Spleen (tissue), 11 donors: ENCODE results near the gene NRL. TPM values are rescaled to one million over a fixed set of nuclear protein-coding genes. Genes with fewer than 3 reads are reported as not detected.
A peak's percentile ranks its signal among the peaks of the same experiment; 100 is the strongest.
"Not testable (repeated sequence)": the region's sequence is repeated elsewhere in the genome, so short reads cannot be mapped to it uniquely, and the experiment has no call there.

ENCODE experiments used
- DNase-seq: peaks from one replicate; pipeline ENCODE4 v3.0.0-alpha.2; 2020
- H3K27ac ChIP-seq, 8 donors: fragments of 200-600 bp; sonication (generic) in 7 of 8; 1 replicate in 4 of 8; 2 replicates in 4 of 8; pipeline versions ENCODE4 v1.5.0 to v1.8.0; 2016 to 2021; ENCODE audit warnings: inconsistent platforms in 4 of 8, mild to moderate bottlenecking in 4 of 8, moderate library complexity in 1 of 8
- H3K27me3 ChIP-seq, 7 donors: fragments of 200-600 bp; sonication (generic) in 6 of 7; replicated peaks in 1 of 7; 1 replicate in 4 of 7; 2 replicates in 3 of 7; pipeline versions ENCODE4 v1.5.0 to v1.8.0; 2016 to 2021; ENCODE audit warnings: inconsistent platforms in 3 of 7, mild to moderate bottlenecking in 1 of 7
- H3K36me3 ChIP-seq, 6 donors: fragments of 200-600 bp; sonication (generic) in 5 of 6; 1 replicate in 4 of 6; 2 replicates in 2 of 6; pipeline versions ENCODE4 v1.5.0 to v1.8.0; 2016 to 2021; ENCODE audit warnings: inconsistent platforms in 2 of 6
- H3K4me1 ChIP-seq, 6 donors: fragments of 200-600 bp; sonication (generic) in 5 of 6; 1 replicate in 3 of 6; 2 replicates in 3 of 6; pipeline versions ENCODE4 v1.5.0 to v1.8.0; 2016 to 2021; ENCODE audit warnings: inconsistent platforms in 3 of 6
- H3K4me3 ChIP-seq, 8 donors: fragments of 200-600 bp; sonication (generic) in 7 of 8; 1 replicate in 4 of 8; 2 replicates in 4 of 8; pipeline versions ENCODE4 v1.5.0 to v1.8.0; 2016 to 2021; ENCODE audit warnings: inconsistent platforms in 4 of 8, mild to moderate bottlenecking in 4 of 8, moderate library complexity in 2 of 8
- H3K9me3 ChIP-seq, 8 donors: fragments of 200-600 bp; sonication (generic) in 7 of 8; 1 replicate in 4 of 8; 2 replicates in 4 of 8; pipeline versions ENCODE4 v1.5.0 to v1.8.0; 2016 to 2021; ENCODE audit warnings: inconsistent platforms in 4 of 8
- CTCF ChIP-seq, 11 experiments: fragments of 200-600 bp in 7 of 11; fragments of 450-650 bp in 4 of 11; sonication (generic) in 4 of 11; IDR thresholded peaks in 8 of 11; conservative IDR thresholded peaks in 3 of 11; 1 replicate in 7 of 11; 2 replicates in 4 of 11; pipeline versions ENCODE4 v1.4.0 to v1.8.0; 2016 to 2021; ENCODE audit warnings: antibody characterized with exemption in 11 of 11, inconsistent platforms in 4 of 11, mild to moderate bottlenecking in 1 of 11
- POLR2A ChIP-seq, 3 donors: fragments of 450-650 bp; IDR thresholded peaks; one replicate each; pipeline ENCODE4 v1.5.1; 2017; ENCODE audit warnings: antibody characterized with exemption in 3 of 3, mild to moderate bottlenecking in 1 of 3
- POLR2AphosphoS5 ChIP-seq, 3 donors: sonication (generic); formaldehyde crosslinking; IDR thresholded peaks; one replicate each; pipeline ENCODE4 v1.5.1; 2017; ENCODE audit warnings: antibody characterized with exemption in 3 of 3
- WGBS, 5 donors: extraction: QIAGEN DNeasy Blood & Tissue Kit in 3 of 5; methylation state at CpG; one replicate each; pipeline versions ENCODE4 v1.1.5 to v1.1.7; 2013 to 2018; 5-methylcytosine and 5-hydroxymethylcytosine counted together
- intact Hi-C: fragments of 100-400 bp; cut with DNase I; formaldehyde crosslinking; loops from one replicate; pipeline ENCODE4 v1.15.0; 2023; ENCODE audit warnings: low total_unique reads
- polyA plus RNA-seq, 3 donors: library from polyadenylated mRNA; stranded (reverse); fragments of 200-250 nt; gene quantifications; one replicate each; pipeline ENCODE4 v1.2.1, GENCODE V29; 2013
- total RNA-seq, 7 donors: library from RNA; depleted of rRNA in 3 of 7; stranded (reverse); fragments of >200 nt in 3 of 7; fragmentation: NEBNext Ultra II Directional in 4 of 7; extraction: Animal tissue kit (Norgen Biotek cat#: 25700) in 4 of 7; gene quantifications; one replicate each; pipeline versions ENCODE4 v1.1.0 to v1.2.1, GENCODE V29; 2016 to 2021
- donor health status: healthy with polysubstance abuse.
- donor health status: DM: no; HTN: no; CAD: no; lungs with moderate emphysema.
- donor health status: DM: no; HTN: no; CAD: no.
- donor health status: Bipolar disorder and iron deficiency.
- donor health status: healthy.
- donor health status: DM: no; HTN: no; CAD: no.
- donor health status: DM: yes; HTN: yes; CAD: no.

The NRL gene
- total and polyA plus RNA-seq, 10 donors, result 2.0 to 7.8 (median 4.0) TPM

- 59 to 87% (median 71%) methylated on average over 2 of the region's 2 CpGs for WGBS, 5 donors
- no peaks in the 10 kb centered on the region for H3K27me3 ChIP-seq
- TF ChIP-seq CTCF (IDR thresholded peaks at IDR 0.05 in 8 of 11, conservative IDR thresholded peaks at IDR 0.05 in 3 of 11) (no peak), POLR2AphosphoS5 (IDR thresholded peaks at IDR 0.05) (no peak), POLR2A (IDR thresholded peaks at IDR 0.05) (no peak)
- peaks cover 0 to 38% (median 5%) of the 10 kb centered on the region in 6 donors for H3K4me1 ChIP-seq
- H3K27ac ChIP-seq, result no peak overlapping the region
- intact Hi-C loops, result no loop called here
- H3K9me3 ChIP-seq, result no peaks in the 10 kb centered on the region
- H3K36me3 ChIP-seq, result no peaks in the 10 kb centered on the region
- DNase-seq, result no peak
- H3K4me3 ChIP-seq, result no peak overlapping the region
Measured at GRCh38 chr14:24038686-24039085, 76.1 kb downstream of the NRL start.

DNA sequence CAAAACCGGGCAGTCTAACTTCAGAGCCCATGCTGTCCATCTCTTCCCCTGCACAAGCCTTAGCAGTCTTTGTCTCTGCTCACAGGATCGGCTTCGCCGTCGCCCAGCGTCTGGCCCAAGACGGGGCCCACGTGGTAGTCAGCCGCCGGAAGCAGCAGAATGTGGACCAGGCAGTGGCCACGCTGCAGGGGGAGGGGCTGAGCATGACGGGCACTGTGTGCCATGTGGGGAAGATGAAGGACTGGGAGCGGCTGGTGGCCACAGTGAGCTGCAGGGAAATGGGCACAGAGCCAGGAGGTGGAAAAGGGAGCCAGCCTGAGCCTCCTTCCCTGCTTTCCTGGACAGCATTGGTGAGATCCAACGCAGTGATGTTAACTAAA, 77.1 kb downstream of the NRL start:
- peak; percentile 72 for DNase-seq
- intact Hi-C loops, result no loop called here

GRCh38 chr14:24036963-24037657, 77.6 kb downstream of the NRL start:
- intact Hi-C loops, DNase-seq, H3K36me3 ChIP-seq, H3K27me3 ChIP-seq: not testable (repeated sequence)
- peak overlapping the region in 7 of 8 donors; percentile 50 to 83 (median 59) for H3K4me3 ChIP-seq
- WGBS, 5 donors, result 35 to 48% (median 42%) methylated on average over 10 of the region's 10 CpGs
- H3K4me1 ChIP-seq, result peaks cover 0 to 48% (median 5%) of the 10 kb centered on the region in 6 donors
- peaks cover 0 to 11% (median 9%) of the 10 kb centered on the region in 8 donors for H3K9me3 ChIP-seq
- H3K27ac ChIP-seq, result peak overlapping the region in 7 of 8 donors; percentile 74 to 89 (median 88)
- TF ChIP-seq CTCF (IDR thresholded peaks at IDR 0.05 in 8 of 11, conservative IDR thresholded peaks at IDR 0.05 in 3 of 11), result peak in 1 of 11 experiments; percentile 1

More for the DNA sequence above, 77.1 kb downstream of the NRL start:
- 69 to 89% (median 83%) methylated on average over 13 to 14 of the region's 14 CpGs for WGBS, 5 donors
- Histone ChIP-seq H3K27me3 (no peaks in the 10 kb centered on the region), H3K9me3 (peaks cover 0 to 5% (median 3%) of the 10 kb centered on the region in 8 donors), H3K27ac (no peak overlapping the region), H3K4me3 (no peak overlapping the region), H3K36me3 (no peaks in the 10 kb centered on the region), H3K4me1 (peaks cover 0 to 48% (median 5%) of the 10 kb centered on the region in 6 donors)
- TF ChIP-seq CTCF (IDR thresholded peaks at IDR 0.05 in 8 of 11, conservative IDR thresholded peaks at IDR 0.05 in 3 of 11), result no peak
- no peak for TF ChIP-seq POLR2AphosphoS5 (IDR thresholded peaks at IDR 0.05)
- no peak for TF ChIP-seq POLR2A (IDR thresholded peaks at IDR 0.05)

DNA sequence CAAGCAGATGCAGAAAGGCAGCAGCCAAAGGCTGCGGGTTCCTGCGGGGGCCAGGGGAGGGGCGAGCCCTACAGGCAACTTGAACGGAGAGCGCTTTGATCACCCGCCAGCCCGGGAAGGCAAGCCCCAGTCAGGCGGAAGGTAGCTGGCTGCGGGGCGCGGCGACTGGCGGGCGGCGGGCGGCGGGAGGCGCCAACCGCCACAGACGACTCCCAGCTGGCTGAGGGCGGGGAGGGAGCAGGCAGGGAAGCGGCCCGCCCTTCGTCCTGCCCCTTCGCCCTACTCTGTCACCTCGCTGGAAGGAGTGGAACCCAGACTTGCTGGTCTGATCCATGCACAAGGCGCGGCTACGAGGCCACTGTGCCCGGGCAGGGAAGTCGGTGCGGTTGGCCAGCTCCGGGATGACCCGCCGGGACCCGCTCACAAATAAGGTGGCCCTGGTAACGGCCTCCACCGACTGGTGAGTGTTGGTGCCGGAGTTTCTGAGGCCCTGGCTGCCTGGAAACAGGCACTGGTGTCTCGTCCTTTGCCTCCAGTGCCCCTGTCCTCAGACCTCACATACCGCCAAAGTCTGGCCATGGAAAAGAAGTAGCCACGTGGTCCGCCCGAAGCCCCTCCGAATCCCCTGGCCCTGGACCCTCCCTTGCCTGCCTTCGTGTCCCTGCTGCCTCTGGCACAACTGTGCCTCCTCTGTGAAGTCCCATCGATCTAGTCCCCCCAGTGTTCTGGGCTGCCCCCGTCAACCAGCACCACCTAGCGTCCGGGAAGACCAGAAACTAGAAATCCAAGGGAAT, 78.4 kb downstream of the NRL start:
- no peaks in the 10 kb centered on the region for H3K36me3 ChIP-seq
- H3K27ac ChIP-seq, result peak overlapping the region; percentile 6 to 89 (median 87)
- no peaks in the 10 kb centered on the region for H3K27me3 ChIP-seq
- peaks cover 0 to 48% (median 5%) of the 10 kb centered on the region in 6 donors for H3K4me1 ChIP-seq
- peak; percentile 91 for DNase-seq
- peak overlapping the region; percentile 25 to 83 (median 56) for H3K4me3 ChIP-seq
- WGBS, 5 donors, result 0 to 1% (median 1%) methylated on average over 35 to 50 of the region's 50 CpGs
- intact Hi-C loops, result no loop called here
- TF ChIP-seq POLR2A (IDR thresholded peaks at IDR 0.05) (no peak), POLR2AphosphoS5 (IDR thresholded peaks at IDR 0.05) (peak; percentile 33 to 55 (median 42)), CTCF (IDR thresholded peaks at IDR 0.05 in 8 of 11, conservative IDR thresholded peaks at IDR 0.05 in 3 of 11) (peak in 10 of 11 experiments; percentile 27 to 78 (median 64))
- H3K9me3 ChIP-seq, result peaks cover 0 to 18% (median 16%) of the 10 kb centered on the region in 8 donors

DNA sequence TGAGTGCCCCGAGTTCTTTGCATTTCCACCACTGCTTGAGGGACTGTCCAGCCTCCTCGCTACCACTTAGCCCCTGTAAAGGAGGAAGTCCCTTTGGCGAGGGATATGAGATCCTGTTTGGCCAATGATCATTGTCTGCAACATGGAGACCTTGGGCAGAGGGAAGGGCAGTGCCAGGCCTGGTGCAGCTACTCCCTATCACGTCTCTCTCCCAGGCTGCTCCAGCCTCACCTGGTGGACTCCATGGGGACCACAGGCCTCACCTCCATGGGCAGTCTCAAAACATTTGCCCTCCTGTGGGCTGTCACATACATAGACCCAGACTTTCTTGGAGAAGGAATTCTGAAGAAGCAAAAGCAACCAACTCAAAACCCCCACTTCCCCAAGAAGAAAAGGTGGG, 79.0 kb downstream of the NRL start:
- H3K27ac ChIP-seq, result peak overlapping the region; percentile 6 to 89 (median 87)
- WGBS, 5 donors, result 17 to 50% (median 33%) methylated on average over 2 to 3 of the region's 4 CpGs

More for the DNA sequence above, 79.0 kb downstream of the NRL start:
- intact Hi-C loops, DNase-seq, H3K36me3 ChIP-seq, H3K27me3 ChIP-seq: not testable (repeated sequence)
- H3K4me1 ChIP-seq, result peaks cover 0 to 48% (median 5%) of the 10 kb centered on the region in 6 donors
- peak overlapping the region in 5 of 8 donors; percentile 51 to 83 (median 59) for H3K4me3 ChIP-seq
- peaks cover 0 to 24% (median 19%) of the 10 kb centered on the region in 8 donors for H3K9me3 ChIP-seq
